HL-60/S4 (cell line): Measurements from ENCODE around the gene DDB1.

Experiments used
- in situ Hi-C: fragments of 300-500 bp; cut with MboI; formaldehyde crosslinking; loops from 2 replicates; pipeline ENCODE4 v1.14.3; 2022; ENCODE audit warnings: low sequenced_read_pairs

DDB1 gene

DNA sequence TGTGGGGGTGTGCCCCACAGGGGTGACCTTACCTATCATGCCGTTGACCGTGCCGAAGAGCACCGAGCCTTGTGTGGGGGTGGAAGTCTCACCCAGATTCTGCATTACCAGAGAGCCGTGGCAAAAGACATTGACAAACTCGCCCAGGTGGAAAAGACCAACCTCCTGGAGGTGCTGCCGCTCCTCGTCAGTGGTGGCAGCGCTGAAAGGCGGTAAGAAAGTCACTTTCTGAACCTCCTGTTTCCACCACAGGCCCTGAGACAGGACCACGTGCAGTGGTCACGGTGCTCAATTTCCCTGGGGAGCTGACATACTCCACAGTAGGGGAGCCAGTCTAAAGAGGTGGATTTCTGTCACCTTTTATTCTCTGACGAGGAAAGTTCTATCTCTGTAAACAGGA lies 30.4 kb downstream of the DDB1 start:
- in situ Hi-C loops = no loop called here

DNA sequence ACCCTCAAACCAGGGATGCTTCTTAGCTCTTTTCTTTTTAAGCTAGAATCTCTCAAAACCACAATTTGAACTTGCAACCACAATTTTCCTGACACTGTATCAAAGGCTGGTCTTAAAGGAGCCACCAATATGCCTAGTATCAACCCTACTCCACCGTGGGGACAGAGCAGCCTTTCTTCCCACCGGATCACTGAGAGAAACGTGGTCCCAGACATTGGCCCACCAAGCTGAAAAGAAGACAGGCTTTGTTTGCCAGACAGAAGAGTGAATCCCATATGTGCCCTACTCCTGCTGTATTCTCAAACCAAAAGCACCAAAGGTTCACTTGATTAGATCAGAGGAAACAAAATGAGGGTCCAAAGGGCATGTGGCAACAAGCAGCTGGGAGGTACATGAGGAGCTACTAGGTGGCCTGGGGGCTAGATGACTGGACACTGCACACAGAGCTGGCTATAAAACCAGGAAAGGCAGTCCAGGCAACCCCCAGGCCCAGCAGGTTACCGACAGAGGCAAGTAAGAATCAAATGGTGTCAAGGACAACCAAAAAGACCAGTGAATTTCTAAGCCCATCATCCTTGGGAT lies 34.2 kb downstream of the DDB1 start:
- in situ Hi-C loops = no loop called here

DNA sequence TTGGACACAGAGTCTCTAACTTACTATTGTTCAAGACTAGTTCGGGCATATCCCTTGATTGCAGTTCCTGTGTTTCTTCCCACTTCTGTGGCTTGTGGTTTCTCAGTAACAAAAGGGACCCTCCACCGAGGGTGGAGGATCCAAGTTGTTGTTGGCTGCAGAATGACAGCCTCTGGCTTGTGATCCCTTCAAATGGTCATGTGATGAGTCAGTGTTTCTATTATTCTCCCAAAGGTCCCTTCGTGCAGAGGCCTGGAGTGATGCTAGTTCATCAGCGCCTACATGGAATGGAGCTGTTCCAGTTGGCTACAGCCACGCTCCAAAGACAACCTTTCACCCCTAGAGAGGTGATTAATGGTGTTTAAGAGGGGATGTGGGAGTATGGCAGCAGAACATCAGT lies 35.2 kb downstream of the DDB1 start:
- in situ Hi-C loops = no loop called here

DNA sequence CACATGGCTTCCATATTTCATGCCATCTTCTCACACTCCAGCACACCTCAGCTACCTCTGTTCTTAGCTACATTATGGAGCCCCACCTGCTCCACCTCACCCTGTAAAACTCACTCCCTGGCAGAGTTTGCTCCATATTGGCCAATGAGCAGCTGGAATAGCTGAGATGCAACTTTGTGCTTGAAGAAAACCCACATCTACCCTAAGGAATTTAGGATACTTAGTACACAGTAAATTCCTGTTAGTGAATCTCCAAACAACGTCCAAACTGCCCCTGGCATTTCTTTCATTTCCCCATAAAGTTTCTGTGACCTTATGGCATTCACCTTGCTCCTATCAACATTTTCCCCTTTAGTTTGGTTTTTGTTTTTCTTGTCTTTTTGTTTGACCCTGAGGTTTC lies 35.6 kb downstream of the DDB1 start:
- in situ Hi-C loops = no loop called here

DNA sequence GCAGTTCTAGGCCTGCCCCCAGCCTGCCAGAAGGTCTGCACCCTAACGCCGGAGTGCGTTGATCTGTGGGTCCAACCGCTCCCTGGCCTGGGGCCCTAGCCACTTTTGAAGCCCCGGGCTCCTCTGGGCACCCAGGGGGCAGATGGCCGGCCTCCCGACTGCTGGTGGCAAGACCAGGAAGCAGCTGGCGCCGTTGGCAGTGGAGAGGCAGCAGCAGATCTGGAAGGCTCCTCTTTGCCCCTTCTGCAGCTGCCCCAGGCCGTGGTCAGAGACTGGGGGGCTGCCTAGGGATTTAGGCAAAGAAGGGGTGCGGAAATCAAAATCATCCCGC lies 37.3 kb downstream of the DDB1 start:
- in situ Hi-C loops = no loop called here

DNA sequence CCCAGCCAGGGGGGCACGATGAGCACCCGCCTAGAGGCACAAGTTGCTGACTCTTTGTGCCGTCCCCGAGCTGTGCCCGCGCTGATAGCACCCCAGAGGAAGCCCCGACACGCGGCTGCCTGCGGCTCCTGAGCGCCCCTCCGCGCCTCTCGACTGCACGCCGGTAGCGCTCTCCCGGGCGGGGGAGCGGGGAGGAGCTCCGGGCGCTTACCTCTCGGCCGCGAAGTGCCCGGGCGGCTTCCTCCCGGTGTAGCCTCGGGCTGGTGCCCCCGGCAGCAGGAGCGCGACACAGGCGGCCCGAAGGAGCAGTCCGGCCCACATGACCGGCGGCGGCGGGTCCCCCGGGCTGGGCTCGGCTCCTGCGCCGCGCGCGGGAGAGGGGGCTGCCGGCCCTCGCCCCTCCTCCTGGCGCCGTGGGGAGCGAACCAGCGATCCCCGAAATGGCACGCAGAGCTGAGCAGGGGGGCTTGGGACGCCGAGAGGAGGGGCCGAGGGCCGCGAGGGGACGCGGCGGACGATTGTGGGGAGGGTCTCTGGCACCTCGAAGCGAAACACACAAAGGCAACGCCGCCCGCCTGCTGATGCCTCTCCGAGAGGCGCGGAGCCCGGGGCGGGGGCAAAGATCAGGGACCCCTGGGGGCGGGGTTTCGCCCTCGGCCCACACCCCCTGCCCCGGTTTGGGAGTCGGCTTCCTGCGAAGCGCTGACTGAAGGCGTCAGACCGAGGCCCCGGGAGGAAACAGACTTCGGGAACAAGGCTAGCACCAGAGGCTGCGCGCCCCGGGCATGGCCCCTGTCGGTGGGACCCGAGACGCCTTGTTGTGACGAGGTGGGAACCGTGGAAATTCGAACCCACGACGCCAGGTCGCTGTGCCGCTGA lies 37.9 kb downstream of the DDB1 start, which contains the start of gene VWCE:
Gene VWCE, minus strand, starts transcription at position 600 of the 879 bp plus-strand sequence. Its CDS starts 279 bp downstream, at position 321.
- in situ Hi-C loops = no loop called here

DNA sequence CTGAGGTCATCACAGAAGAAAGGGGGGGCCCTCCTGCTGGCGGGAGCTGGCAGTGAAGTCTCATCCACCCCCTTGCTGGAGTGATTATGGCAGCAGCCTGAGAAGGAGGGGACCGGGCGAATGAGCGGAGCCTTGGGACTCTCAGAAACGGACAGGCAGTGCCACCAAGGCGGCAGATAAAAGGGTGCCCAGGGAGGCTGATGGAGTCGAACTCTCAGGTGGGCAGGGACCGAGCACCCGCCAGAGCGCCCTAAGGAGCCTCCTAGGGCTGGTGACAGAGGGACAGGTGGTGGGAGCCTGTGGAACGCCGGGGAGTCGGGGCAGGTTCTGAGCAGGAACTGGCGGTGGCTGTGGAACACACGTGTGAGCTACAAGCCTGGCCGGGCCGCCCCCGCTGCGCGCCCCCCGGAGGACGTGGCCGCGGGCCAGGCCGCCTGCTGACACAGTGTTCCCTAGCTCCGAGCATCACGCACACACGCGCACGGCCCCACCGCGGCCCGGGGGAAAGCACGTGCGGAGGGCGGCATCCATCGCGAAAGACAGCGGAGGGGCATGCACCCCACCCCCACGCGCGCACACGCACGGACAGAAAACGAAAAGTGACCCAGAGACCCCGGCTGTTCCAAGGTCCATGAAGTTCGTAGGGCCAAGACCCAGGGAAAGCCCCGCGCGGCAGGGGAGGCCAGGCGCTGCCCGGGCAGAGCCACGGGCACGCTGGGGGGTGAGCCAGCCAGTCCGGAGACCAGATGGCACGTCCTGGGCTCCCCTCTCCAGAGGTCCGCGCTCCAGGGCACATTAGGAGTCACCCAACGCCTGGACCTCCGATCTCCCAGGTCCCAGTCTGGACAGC lies 38.8 kb downstream of the DDB1 start:
- in situ Hi-C loops = no loop called here

DNA sequence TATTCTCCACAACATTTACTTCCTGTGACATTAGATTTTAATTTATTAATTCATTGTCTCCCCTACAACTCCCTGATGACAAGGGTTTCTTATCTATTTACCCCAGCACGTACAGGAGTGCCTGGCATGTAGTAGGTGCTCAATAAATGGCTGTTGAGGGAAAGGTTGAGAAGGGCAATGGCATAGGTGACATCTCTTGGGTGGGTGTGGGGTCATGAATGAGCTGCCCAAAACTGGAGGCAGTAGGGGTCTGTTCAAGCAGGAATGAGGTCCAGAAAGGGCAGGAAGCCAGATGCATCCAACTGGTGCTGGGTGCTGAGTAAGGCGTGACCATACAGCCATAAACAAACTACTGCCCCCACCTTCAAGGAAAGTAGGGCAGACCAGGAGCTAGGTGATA lies 40.5 kb downstream of the DDB1 start:
- in situ Hi-C loops = no loop called here

DNA sequence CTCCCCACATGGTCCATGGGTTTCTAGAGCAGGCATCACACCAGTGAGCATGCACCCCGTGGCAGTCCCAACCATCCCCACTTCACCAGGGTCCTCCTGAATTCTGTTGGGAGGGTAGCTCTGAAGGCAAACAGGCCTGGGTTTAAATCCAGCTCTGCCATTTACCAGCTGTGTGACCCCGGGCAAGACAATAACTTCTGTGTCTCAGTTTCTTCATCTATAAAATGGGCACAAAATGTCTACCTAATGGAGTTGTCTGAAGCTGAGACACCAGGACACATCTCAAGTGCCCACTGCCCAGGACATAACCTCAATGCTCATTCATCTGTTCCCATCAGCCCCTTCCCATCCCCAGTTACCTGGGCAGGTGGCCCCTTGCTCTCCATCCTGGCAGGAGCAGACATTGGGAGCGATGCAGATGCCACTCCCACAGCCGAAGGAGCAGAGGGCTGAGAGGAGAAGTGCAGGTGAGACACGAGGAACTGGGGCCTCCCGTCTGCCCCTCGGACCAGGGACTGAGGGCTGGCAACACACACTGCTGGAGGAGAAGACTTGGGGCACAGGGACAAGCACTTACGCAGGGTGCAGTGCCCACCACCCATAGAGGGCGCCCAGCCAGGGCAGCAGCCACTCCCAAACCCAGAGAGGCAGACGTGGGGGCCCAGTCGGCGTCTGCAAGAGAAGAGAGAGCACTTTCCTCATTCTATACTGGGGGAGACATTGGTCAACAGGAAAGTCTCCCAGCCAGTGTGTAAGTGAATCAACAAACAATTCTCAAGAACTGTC lies 41.8 kb downstream of the DDB1 start:
- in situ Hi-C loops = no loop called here

DNA sequence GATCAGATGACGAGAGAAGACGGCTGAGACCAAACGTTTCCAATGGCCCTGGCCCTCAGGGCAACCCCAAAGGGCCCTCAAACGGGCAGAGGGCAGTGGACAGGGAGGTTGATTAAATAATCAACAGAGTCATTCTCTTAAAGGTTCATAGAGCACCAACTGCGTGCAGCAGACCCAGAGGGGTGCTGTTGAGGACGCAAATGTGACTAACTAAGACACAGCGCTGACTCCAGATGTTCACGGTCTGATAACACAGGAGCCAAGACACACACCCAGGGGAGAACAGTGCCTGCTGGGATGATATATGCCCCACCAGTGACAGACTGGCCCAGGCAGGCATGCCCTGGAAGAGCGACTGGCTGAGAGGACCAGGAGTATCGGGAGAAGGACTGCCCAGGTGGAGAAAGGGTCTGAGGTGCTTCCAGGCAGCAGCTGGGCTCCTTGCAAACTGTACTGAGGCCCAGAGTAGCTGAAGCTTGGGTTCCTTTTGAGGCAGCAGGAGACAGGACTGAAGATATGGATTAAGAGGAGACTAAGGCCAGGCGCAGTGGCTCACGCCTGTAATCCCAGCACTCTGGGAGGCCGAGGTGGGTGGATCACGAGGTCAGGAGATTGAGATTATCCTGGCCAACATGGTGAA lies 45.4 kb downstream of the DDB1 start:
- in situ Hi-C loops = no loop called here

DNA sequence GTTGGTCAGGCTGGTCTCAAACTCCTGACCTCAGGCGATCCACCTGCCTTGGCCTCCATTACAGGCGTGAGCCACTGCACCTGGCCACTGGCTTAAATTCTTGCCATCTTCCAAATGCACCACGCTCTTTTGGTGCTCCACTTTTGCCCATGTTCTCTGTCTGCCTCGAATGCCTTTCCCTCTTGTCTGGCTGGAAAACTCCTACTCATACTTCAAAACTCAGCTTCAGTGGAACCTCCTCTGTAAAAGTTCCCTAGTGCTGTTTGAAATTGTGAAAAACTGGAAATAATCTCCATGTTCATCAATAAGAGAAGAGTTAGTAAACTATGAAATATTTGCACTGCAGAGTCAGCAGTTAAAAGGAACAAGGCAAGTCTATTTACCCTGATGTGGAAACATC lies 49.3 kb downstream of the DDB1 start:
- in situ Hi-C loops = no loop called here

DNA sequence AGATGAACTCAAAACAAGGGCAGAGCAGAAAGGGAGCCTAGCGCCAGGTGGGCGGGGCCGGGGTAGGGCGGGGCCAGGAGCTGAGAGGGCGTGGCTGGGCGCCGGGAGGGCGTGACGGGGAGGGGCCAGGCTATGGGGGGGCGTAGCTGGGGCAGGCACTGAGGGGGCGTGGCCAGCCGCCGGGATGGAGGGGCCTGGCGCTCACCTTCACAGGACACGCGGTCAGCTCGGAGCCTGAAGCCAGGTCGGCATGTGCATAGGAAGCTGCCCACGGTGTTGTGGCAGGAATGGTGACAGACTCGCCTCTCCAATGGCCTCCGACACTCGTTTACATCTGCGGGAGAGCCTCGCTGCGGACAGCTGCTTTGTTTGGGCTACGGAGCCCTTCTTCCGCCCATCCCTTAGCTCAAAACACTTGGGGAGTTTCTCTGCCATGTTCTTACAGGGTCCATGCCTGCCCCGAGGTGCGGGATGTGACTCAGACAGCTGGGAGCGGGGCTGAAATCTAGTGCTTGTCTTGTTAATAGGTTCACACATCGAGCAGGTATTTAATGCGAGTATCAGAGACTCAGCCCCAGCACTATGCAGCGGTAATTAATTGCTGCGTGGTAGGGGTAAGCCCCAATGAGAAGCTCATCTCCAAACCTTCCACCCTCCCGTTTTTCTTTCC lies 51.2 kb downstream of the DDB1 start:
- in situ Hi-C loops = no loop called here

DNA sequence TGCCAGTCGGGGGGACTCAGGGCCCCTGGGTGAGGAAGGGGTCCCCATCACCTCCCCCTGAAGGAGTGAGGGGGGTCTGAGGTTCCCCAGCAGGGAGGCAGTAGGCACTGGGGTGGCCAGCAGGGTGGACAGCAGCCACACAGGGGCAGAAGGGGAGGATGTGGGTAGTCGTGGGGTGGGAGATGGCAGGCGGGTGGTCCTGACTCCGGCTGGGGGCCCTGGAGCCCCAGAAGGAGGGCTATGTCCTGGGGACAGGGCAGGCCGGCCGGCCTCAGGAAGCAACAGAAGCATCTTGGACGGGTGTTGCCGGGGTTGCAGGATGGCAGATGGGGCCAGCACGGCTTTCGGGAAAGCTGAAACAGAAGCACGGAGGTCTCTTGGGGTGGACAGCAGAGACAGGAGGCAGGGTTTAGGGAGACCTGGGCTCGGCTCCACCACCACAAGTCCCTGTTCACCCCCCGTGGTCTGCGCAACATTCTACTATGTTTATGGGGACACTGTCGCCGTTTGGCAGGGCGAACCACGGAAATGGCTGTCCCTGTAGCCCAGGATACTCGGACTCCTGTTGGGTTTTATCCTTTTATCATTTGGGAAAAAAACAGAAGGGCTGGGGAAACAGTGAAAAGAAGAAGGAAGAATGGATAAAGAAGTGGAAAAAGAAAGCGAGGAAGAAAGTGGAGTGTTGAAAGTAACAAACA lies 51.9 kb downstream of the DDB1 start:
- in situ Hi-C loops = no loop called here

DNA sequence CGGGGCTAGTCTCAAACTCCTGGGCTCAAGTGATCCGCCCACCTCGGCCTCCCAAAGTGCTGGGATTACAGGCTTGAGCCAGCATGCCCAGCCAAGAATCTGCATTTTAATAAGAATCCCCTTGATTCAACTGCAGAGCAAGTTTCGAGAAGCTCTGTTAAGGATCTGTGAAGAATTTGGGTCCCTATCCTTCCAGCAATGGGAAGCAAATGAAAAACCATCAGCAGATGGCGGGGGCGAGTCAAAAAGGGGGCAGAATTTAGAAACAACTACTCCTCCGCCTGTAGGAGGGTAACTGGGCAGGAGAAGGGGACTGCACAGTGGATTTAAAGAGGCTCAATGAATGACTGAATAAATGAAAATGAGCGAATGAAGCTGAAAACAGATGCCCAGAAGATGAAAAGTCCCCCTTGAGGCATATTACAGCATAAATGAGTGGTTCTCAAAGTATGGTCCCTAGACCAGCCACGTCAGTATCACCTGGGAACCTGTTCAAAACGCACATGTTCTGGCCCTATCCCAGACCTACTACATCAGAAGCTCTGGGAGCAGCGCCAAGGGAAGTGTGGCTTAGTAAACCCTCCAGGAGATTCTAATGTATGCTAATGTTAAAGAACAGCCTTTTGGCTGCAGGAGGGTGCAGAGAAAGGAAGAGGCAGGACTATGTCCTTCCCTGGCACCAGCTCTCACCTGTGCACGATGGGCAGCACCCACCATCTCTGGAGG lies 52.8 kb downstream of the DDB1 start:
- in situ Hi-C loops = no loop called here

DNA sequence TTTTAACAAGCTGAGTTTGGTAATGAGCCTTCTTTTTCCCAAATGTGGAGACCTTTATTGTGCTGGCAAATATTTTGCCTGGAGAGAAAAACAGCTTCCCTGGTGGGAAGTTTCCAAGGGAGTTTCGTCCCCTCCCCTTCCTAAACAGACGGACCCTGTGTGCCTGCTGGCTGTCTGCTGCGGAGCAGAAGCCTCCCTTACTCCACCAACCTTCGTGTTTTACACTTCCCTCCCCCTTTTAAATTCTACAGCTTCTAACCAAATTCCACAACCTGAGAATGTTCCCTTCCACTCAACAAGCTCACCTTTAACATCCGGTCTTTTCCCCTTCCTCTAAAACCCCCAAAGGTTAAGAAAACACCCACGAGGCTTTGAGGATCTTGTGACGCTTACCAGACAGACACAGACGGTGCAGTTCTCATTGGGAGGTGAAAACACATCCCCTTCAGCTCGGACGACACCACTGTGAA lies 54.9 kb downstream of the DDB1 start:
- in situ Hi-C loops = no loop called here

DNA sequence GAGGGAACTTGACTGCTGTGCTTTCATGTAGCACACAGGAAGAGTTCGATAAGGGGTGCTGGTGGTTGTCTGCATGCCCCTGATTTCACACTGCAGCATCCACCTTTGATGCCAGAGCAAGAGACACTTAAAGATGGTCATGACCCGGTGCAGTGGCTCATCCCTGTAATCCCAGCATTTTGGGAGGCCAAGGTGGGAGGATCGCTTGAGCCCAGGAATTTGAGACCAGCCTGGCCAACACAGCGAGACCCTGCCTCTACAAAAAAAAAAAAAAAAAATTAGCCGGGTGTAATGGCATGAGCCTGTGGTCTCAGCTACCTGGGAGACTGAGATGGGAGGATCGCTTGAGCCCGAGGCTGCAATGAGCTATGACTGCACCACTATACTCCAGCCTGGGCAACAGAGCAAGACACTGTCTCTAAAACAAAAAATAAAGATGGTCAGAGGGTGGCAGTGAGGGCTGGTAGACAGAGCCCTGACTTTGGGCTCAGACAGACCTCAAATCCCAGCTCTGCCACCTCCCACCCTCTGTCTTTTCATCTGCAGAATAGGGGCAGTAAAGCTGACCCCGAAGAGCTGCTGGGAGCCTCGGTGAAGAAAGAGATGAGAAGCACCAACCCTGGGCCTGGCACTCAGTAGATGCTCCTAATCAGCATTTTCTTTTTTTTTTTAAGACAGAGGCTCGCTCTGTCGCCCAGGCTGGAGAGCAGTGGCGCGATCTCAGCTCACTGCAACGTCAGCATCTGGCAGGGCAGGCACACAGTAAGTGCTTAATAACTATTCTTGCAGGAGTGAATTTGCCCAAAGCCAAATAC lies 55.5 kb downstream of the DDB1 start:
- in situ Hi-C loops = no loop called here

DNA sequence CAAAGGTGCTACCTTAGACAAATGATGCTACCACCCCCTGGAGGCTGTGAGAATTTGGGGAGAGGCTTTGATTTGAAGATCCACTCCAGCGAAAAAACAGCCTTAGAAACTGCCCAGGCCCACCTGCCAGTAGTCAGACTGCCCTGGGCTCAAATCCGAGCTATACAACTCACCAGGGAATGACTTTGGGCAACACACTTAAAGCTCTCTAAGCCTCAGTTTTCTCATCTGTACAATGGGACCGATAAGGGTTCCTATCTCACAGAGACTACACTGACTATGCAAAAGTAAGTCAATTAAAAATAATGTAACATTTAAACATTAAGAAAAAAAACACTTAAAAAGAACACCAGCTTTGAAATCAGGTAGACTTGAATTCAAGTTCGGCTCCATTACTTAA lies 57.7 kb downstream of the DDB1 start:
- in situ Hi-C loops = no loop called here

DNA sequence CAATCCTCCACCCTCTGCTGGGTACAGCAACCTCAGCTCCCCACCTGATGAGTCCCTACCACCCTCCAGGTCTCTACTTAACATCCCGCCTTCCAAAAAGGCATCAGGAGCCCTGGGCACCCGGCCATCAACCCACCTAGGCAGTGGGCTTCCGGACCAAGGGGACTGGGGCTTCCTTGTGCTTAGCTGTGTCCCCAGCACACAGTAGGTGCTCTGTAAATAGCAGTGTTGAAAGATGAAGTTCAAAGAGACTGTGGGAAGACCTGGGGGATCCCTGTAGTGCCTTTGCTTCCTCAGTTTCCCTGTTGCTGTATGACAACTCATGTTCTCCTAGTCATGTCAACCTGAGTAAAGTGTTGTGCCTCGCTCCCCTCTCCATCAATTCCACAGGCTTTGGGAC lies 58.8 kb downstream of the DDB1 start:
- in situ Hi-C loops = no loop called here
